HG03469 (cell line): Measurements from ENCODE around the gene SSC4D.
"Not testable (repeated sequence)": the region's sequence is repeated elsewhere in the genome, so short reads cannot be mapped to it uniquely, and the experiment has no call there.

Experiments
- ATAC-seq: cut with Tn5 transposase; IDR thresholded peaks from one replicate; pipeline ENCODE4 v1.9.1; 2021; ENCODE audit warnings: mild to moderate bottlenecking, moderate library complexity, moderate number of reproducible peaks; ENCODE audit not compliant: unreplicated experiment

Gene SSC4D

DNA sequence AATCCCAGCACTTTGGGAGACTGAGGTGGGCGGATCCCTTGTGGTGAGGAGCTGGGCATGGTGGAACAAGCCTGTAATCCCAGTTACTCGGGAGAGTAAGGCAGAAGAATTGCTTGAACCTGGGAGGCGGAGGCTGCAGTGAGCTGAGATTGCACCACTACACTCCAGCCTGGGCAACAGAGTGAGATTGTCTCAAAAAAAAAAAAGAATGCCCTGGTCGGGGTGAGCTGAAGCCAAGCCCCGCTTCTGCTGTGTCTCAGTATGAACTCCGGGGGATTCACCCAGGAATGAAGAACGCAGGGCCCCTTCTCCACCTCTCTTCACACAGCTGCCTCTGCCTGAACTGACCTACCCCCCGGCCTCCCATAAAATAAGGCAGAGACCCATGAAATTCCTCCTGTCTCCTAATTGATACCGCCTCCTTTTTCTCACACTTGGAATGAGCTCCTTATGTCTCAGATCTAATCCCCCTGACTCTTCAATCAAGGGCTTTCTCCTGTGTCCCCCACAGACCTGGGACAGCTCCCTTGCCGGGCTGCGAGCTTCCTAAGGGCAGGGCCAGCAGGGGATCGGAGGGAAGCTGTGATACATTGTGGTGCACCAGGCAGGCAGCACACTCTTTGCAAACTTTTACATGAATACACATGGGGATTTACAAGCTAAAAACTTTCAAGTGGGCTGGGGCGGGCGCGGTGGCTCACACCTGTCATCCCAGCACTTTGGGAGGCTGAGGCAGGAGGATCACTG is 14.3 kb upstream of the SSC4D start:
- ATAC-seq = no peak

DNA sequence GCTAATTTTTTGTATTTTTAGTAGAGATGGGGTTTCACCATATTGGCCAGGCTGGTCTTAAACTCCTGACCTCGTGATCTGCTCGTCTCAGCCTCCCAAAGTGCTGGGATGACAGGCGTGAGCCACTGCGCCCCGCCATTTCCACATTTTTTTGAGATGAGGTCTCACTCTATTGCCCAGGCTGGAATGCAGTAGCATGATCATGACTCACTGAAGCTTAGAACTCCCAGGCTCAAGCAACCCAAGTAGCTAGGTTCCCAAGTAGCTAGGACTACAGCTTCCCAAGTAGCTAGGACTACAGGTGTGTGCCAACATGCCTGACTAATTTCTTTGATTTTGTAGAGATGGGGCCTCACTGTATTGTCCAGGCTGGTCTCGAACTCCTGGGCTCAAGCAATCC is 11.6 kb upstream of the SSC4D start:
- ATAC-seq = not testable (repeated sequence)

DNA sequence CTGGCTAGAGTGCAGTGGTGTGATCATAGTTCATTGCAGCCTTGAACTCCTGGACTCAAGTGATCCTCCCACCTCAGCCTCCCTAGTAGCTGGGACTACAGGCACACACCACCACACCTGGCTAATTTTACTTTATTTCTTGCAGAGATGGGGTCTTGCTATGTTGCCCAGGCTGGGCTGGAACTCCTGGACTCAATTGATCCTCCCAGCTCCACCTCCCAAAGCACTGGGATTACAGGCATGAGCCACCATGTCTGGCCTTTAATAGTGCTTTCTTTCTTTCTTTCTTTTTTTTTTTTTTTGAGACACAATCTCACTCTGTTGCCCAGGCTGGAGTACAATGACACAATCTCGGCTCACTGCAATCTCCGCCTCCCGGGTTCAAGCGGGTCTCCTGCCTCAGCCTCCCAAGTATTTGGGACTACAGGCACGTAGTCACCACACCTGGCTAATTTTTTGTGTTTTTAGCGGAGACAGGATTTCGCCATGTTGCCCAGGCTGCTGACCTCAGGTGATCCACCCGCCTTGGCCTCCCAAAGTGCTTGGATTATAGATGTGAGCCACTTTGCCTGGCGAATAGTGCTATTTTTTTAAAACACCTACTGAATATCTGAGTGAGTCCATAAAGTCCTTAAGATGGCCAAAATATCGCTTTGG is 8.3 kb upstream of the SSC4D start:
- ATAC-seq = not testable (repeated sequence)

DNA sequence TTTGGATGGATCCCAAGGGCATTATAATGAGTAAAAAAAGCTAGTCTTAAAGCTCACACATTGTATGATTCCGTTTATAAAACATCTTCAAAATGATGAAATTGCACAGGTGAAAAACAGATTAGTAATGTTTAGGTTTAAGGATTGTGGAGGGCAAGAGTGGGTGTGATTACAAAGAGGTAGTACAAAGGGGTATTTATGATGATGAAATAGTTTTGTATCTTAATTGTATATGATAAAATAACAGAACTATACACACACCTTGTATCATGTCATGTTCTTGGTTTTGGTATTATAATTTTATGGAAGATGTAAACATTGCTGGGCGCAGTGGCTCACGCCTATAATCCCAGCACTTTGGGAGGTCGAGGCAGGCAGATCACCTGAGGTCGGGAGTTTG is 2.8 kb upstream of the SSC4D start:
- no peak for ATAC-seq

DNA sequence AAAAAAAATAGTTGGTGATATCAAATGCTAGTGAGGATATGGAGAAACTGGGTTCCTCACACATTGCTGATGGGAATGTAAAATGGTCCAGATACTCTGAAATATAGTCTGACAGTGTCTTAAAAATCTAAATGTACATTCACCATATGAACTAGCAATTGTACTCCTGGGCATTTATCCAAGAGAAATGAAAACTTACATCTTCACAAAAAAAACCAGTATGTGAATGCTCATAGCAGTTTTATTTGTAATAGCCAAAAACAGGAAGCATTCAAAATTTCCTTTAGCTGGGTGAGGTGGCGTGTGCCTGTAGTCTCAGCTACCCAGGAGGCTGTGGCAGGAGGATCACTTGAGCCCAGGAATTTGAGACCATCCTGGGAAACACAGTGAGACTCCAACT is 2.1 kb upstream of the SSC4D start:
- ATAC-seq = no peak

DNA sequence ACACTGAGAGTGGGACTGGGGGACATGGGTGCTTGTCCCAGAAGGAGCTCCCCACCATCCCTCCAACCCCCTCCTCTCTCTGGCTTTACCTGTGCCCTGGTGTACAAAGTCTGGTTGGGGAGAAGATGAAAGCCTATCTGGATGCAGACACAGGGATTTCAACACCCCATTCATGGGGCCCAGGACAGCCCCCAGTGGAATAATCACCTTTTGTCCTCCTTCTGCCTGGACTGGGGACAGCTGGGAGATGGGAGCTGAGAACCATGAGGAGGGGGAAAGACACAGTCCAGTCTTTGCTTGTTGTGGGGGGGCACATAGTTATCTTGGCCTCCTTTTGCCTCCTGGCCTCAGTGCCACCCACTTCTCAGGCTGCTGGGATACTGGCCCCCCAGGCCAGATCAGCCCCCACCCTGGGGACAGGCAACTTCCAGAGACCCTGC is 1.4 kb downstream of the SSC4D start:
- ATAC-seq = no peak

DNA sequence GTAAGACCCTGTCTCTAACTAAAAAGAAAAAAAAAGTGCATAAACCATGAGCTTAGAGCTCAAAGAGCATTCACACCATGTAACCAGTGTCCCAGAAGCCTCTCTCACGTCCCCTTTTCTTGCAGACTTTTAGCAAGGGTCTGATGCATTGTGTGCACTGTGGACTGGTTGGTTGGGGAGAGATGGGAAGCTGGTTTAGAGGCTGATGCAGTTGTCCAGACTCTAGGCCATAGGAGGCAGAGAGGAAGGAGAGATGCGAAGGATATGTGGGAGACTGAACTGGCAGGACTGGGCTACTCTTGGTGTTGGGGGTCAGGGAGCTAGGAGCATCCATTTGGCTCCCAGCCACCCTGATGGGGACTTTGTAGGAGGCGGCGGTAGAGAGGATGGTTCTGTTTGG is 1.8 kb downstream of the SSC4D start:
- ATAC-seq = no peak

DNA sequence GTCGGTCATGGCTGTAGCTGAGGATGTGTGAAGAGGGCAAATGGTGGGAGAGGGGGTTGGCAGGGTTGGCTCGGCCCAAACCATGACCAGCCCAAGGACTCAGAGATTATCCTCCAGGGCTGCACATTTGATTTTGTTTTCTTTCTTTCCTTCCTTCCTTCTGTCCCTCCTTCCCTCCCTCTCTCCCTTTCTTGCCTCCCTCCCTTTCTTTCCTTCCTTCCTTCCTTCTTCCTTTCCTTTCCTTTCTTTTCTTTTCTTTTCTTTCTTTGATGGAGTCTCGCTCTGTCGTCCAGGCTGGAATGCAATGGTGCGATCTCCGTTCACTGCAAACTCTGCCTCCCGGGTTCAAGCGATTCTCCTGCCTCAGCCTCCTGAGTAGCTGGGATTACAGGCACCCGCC is 3.8 kb downstream of the SSC4D start:
- no peak for ATAC-seq

DNA sequence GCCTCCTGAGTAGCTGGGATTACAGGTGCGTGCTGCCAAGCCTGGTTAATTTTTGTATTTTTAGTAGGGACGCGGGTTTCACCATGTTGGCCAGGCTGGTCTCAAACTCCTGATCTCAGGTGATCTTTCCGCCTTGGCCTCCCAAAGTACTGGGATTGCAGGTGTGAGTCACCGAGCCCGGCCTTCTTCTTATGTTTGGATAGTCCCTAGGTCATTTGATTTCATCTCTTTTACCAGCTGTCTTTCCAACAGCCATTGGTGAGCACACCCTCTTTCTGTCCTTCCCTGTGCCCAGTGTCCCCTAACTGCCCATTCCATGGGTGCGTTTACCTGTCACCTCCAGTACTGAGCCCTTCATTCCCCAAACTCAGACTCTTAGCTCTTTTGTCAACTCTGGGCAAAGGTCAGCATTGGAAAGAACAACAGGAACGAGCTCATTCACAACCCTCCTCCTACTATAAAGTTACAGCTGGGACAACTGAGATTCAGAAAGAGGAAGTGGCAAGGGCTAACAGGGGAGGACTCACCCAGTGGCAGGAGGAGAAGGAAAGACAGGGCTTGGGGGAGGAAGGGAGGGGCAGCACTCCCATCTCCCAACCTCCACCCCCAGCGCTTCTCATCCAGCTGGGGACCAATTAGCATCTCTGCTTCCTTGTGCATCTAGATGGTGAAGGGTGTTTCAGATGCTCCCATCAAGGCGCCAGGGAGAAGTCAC is 5.6 kb downstream of the SSC4D start:
- ATAC-seq = no peak

DNA sequence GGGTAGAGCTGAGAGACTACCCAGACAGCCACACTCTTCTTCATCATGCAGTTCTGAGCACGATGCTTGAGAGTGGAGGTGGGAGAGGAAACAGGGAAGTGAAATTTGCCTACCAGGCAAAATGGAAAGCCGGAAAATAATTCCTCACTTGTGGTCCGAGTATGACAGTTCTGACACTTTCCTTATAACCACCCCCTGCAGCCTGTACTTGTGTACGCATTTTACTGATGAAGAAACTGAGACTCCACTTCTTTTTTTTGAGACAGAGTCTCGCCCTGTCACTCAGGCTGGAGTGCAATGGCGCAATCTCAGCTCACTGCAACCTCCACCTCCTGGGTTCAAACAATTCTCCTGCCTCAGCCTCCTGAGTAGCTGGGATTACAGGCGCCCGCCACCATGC is 6.4 kb downstream of the SSC4D start:
- ATAC-seq = not testable (repeated sequence)

DNA sequence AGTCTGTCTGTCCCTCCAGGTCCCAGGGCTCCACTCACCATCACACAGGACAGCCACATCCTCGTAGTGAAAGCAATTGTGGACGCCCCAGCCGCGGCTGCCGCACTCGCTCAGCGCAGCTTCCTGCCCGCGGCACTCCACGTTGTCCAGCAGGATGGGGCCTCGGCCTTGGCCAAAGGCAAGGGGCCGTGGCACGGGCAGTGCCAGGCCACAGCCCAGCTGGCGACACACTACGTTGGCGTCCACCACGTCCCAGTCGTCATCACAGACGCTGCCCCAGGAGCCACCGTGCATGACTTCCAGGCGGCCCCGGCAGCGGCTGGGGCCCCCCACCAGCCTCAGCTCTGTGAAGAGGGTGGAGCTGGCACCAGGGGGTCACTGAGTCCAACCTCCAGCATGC is 9.2 kb downstream of the SSC4D start:
- no peak for ATAC-seq

DNA sequence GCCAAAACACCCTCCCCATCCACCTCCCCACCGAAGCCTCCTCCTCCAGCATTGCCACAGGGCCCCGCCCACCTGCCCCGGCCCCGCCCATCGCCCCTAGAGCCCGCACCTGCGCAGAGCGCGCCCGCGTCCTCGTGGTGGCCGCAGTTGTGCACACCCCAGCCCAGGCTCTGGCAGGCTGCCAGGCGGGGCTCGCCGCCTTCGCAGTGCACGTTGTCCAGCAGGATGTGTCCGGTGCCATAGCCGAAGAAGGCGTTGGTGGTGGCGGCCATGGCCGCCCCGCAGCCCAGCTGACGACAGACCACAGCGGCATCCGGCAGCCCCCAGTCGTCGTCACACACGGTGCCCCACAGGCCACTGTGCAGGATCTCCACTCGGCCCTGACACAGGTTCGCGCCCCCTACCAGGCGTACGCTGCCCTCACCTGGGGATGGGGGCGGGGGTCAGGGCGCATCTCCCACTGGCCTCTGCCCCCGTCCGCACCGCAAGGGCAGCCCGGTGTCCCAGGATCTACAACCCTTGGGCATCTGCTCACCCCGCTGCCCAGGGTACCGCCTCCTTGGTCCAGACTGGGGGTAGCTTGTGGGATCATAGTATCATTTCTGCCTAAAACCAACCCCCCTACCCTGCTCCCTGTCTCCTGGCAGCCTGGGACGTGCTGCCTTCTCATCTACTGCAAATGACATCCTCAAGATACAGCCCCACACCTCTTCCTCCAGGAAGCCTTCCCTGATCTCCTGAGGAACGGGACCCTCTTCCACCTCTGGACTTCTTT is 11.9 kb downstream of the SSC4D start:
- ATAC-seq = no peak

DNA sequence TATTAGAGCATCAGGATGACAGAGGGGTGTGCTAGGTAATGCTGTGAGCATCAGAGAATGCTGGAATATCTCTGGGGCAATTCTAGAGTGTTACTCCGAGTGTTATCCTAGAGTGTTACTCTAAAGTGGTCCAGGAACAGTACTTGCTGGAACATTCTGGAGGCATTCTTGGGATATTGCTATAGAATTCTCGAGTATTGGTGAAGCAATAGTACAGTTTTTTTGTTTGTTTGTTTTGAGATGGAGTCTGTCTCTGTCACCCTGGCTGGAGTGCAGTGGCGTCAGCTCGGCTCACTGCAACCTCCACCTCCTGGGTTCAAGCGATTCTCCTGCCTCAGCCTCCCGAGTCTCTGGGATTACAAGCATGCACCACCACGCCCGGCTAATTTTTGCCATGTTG is 12.6 kb downstream of the SSC4D start:
- ATAC-seq = no peak

DNA sequence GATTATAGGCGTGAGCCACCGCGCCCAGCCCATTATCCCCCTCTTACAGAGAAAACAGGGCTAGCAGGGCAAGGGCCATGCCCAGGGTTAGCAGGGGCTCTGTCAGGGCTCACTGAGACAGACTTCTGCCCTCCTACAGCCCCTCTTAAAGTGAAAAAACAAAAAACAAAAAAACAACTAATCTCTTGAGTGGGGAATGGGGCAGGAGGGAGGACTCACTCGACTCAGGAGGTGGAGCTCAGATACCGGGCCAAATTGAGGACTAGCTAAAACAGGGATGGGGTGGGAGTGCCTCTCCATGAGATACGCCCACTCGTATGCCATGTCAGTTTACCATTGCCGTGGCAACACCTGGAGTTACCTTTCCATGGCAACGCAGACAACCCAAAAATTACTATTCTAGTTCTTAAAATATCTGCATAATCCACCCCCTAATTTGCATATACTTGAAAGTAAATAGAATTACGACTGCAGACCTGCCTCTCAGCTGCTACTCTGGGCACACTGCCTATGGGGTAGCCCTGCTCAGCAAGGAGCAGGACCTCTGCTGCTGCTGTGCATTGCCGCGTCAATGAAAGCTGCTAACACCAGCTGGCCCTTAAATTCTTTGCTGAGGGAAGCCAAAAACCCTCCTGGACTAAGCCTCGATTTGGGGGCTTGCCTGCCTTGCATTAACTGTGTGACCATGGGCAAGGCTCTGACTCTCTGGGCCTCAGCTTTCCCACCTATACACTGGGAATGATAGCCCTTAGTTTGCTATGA is 13.4 kb downstream of the SSC4D start:
- no peak for ATAC-seq

DNA sequence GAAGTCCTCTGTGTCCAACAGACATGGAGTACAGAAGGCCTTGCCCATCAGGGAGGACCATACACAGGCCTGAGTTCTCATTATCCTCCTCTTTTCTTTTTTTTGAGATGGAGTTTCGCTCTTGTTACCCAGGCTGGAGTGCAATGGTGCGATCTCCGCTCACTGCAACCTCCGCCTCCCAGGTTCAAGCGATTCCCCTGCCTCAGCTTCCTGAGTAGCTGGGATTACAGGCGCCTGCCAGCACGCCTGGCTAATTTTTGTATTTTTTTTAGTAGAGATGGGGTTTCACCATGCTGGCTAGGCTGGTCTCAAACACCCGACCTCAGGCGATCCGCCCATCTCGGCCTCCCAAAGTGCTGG is 13.9 kb downstream of the SSC4D start:
- not testable (repeated sequence) for ATAC-seq

DNA sequence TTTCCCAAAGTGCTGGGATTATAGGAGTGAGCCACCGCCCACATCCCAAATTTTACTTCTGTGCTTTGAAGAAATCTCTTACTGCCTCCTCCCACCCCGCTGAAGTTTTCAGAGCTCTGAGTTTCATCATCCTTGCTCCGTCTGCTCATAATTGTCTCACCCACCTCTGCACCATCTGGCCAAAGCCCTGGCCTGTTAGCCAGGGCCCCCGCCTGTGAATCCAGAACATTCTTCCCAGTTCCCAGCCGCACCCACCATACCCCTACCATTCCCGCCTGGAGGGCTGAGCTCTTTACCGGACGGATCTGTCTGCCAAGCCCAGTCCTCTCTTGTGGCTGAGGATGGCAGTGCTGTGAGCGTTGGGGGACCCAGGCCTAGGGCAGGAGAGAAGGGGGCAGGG is 14.5 kb downstream of the SSC4D start:
- ATAC-seq = no peak

DNA sequence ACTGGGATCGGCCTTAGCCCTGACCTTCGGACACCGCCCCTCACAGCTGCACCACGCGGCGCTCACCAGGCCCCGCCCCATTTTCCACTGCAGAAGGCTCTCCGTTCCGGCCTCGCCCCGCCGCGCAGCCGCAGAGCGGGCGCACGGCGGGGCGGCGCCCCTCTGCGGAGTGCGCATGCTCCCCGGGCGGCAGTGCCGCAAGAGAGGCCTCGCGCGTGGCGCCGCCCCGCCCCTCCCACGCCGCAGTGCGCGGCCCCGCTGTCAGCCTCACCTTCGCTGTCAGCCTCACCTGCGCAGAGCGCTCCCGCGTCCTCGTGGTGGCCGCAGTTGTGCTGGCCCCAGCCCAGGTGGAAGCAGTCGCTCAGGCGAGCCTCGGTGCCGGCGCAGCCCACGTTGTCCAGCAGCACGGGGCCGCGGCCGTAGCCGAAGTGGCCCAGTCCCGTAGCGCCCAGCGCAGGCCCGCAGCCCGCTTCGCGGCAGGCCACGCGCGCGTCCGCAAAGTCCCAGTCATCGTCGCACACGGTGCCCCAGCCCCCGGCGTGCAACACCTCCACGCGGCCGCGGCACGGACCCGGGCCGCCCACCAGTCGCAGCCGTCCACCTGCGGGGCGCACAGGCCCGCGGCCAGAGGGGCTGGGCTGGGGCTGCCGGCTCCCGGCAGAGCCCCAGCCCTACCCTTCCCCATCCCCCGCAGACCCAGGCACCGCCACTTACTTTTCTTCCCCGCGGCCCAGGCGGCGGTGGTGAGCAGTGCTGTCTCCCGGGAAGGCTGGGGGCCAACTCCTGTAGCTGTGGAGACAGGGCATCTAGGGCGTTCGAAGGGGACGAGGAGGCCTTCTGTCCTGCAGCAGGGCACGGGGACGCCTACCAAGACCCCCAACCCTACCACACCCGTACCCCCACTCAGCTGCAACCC is 16.1 kb downstream of the SSC4D start:
- ATAC-seq = peak; percentile 75

DNA sequence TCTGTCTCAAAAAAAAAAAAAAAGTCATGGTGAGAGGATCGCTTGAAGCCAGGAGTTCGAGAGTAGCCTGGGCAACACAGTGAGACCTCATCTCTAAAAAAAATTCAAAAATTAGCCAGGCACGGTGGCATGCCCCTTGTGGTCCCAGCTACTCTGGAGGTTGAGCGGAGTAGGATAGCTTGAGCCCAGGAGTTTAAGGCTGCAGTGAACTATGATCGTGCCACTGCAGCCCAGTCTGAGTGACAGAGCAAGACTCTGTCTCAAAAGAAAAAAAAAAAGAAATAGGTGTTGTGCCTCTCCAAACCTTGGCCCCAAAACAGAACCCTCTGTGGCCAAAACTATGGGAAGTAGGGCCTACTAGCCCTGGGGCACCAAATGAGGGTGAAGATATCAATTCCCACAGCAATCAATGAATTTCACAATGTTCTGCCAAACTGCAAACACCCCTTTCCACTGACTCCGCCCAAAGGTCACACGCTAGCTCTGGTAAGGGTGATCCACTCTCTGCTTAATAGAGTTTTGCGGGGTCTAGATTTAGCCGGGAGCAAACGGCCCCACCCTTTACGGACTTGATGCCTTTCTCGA is 16.9 kb downstream of the SSC4D start:
- ATAC-seq = no peak

DNA sequence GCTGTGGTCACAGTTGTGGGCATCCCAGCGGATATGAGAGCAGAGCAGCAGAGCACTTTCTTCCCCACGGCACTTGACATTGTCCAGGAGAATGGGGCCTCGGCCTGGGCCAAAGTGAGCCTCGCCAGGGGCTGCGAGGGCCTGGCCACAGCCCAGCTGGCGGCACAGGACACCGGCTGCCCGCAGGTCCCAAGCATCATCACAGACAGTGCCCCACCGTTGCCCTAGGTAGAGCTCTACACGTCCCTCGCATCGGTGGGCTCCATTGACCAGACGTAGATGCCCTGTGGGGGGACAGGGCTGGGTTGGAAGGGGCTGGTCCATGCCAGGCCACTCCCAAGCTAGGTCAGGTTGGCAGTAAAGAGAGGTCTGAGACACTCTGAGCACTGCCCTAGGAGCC is 19.4 kb downstream of the SSC4D start:
- no peak for ATAC-seq
